Left renal cortex interstitium (tissue), 4 donors: Measurements from ENCODE around the gene TMEM123. TPM values are rescaled to one million over a fixed set of nuclear protein-coding genes. Genes with fewer than 3 reads are reported as not detected.
A peak's percentile ranks its signal among the peaks of the same experiment; 100 is the strongest.
"Not testable (repeated sequence)": the region's sequence is repeated elsewhere in the genome, so short reads cannot be mapped to it uniquely, and the experiment has no call there.

Experiments used
- DNase-seq, 4 donors: peaks; one replicate each; pipeline ENCODE4 v3.0.0-alpha.2; 2013; ENCODE audit warnings: low read depth in 4 of 4, low spot score in 2 of 4, missing footprints in 1 of 4
- polyA plus RNA-seq, 4 donors: library from polyadenylated mRNA; unstranded; fragments of 120-200 nt; gene quantifications; one replicate each; pipeline ENCODE4 v1.2.1, GENCODE V29; 2013; ENCODE audit not compliant: insufficient read length in 4 of 4

The TMEM123 gene
- polyA plus RNA-seq, 4 donors: 225 to 336 (median 283) TPM

GRCh38 chr11:102451041-102451680 lies 1.4 kb downstream of the TMEM123 start:
- DNase-seq: peak in 1 of 4 donors; percentile 72

GRCh38 chr11:102449651-102450570 lies 2.7 kb downstream of the TMEM123 start:
- DNase-seq: no peak

GRCh38 chr11:102448869-102449224 lies 3.7 kb downstream of the TMEM123 start:
- no peak for DNase-seq

GRCh38 chr11:102447941-102448868 lies 4.4 kb downstream of the TMEM123 start:
- DNase-seq: no peak

- no peak for DNase-seq
Observed at GRCh38 chr11:102447193-102447592, 5.4 kb downstream of the TMEM123 start.

GRCh38 chr11:102446606-102447005 lies 6.0 kb downstream of the TMEM123 start:
- no peak for DNase-seq

- DNase-seq: not testable (repeated sequence)
Observed at GRCh38 chr11:102444693-102445092, 7.9 kb downstream of the TMEM123 start.

GRCh38 chr11:102444142-102444541 lies 8.4 kb downstream of the TMEM123 start:
- DNase-seq: not testable (repeated sequence)

GRCh38 chr11:102439063-102439363 lies 13.6 kb downstream of the TMEM123 start:
- not testable (repeated sequence) for DNase-seq

- DNase-seq: no peak
Observed at GRCh38 chr11:102438311-102439062, 14.1 kb downstream of the TMEM123 start.

GRCh38 chr11:102437727-102438126 lies 14.8 kb downstream of the TMEM123 start:
- DNase-seq: no peak

GRCh38 chr11:102436976-102437375 lies 15.6 kb downstream of the TMEM123 start:
- DNase-seq: no peak

GRCh38 chr11:102436561-102436960 lies 16.0 kb downstream of the TMEM123 start:
- no peak for DNase-seq

GRCh38 chr11:102435688-102436087 lies 16.9 kb downstream of the TMEM123 start:
- DNase-seq: no peak

- DNase-seq: not testable (repeated sequence)
Observed at GRCh38 chr11:102433571-102433970, 19.0 kb downstream of the TMEM123 start.

GRCh38 chr11:102432560-102432959 lies 20.0 kb downstream of the TMEM123 start:
- DNase-seq: not testable (repeated sequence)

- no peak for DNase-seq
Observed at GRCh38 chr11:102431404-102431803, 21.2 kb downstream of the TMEM123 start.

GRCh38 chr11:102430158-102430836 lies 22.3 kb downstream of the TMEM123 start:
- DNase-seq: no peak

GRCh38 chr11:102429691-102430090 lies 22.9 kb downstream of the TMEM123 start:
- no peak for DNase-seq

- no peak for DNase-seq
Observed at GRCh38 chr11:102429226-102429625, 23.3 kb downstream of the TMEM123 start.
